GM18519 (cell line): ENCODE results near the gene SUSD6.

Experiments
- ATAC-seq: cut with Tn5 transposase; IDR thresholded peaks from one replicate; pipeline ENCODE4 v1.9.1; 2021; ENCODE audit warnings: mild to moderate bottlenecking, moderate library complexity; ENCODE audit not compliant: unreplicated experiment, low FRiP score

Gene SUSD6

DNA sequence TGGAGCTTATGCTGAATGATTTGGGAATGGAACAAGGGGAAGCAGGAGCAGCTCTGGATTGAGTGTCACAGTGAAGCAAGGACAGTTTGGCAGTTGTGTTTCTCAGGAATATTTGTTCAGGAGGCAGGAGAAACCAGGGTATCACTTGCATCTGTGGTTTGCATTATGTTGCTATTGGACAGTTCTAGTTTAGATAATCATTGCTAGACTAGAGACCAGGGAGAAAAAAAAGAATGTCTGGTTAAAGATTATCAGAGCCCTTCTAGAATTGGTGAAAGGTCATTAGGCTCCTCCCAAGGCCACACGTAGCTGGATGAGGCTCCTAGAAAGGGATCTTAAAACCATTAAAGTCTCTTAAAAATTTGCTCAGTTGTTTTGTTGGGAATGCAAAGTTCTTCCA, 138.6 kb downstream of the SUSD6 start:
- ATAC-seq = no peak

DNA sequence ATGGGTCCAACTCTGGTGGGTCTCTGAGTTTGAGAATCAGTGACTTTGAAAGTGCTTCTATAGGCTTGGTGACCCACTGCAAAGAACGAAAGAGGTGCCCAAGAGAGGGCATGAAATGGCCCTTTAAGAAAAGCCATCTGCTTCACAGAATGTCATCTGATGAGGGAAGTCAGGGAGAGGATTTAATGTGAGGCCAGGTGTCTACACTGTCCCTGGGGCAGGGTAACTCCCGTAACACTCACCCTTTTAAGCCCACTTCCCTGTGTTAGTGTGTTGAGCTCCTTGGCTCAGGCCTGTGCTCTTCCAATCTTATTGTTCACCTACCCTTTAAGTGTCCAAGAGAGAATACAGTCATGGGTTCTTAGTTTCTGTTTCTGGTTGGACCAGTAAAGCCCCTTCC, 139.1 kb downstream of the SUSD6 start:
- ATAC-seq = no peak

DNA sequence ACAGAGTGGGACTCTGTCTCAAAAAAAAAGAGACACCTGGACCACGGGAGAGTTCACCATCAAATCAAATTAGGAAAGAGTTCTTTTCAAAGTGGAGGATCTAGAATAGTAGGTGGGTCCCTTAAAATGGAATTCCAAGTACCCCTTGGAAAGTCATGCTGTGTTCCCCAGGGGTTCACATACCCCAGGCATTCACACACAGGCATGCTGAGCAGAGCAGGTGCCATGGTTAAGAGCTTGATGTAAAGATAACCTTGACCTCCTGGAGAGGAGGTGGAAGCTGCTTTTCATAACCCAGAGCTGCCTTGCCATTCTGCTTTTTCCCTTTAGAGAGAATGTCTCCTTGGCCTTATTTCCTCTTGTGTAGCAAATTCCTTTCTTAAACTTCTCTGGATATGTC, 141.4 kb downstream of the SUSD6 start:
- no peak for ATAC-seq

DNA sequence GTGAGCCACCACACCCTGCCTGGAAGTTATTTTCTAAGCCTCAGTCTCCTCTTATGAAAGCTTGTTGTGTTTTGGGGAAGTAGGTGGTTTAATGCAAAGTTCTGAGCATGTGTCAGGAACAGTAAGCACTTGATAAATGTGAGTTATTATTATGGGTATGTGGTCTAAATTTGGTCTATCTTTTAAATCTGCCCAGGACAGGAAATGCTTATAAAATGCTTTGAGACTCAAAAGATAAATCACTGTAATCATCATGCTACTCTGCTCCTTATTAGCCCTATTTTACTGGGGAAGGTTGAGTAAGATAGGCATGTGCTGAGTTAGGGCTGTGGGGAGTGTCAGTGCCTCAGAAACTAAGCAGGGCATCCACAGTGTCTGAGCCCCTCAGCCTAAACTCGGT, 142.5 kb downstream of the SUSD6 start:
- ATAC-seq = no peak

DNA sequence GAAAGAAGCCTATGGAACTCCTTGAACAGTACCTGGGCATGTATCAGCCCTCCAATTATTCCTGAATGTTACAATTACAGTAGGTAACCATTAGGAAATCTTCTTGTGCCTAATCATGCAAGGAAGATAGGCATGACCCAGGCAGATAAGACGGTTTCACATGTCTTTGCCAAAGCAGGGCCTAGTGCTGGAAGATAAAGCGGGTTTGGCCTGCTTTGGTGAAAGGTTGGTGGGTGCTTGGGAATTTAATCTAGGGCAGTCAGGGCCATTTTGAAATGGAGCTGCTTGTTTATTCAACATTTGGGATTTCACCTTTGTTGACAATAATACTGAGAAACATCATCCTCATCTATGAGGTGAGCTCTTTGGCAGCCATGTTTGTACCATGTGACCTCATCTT, 143.1 kb downstream of the SUSD6 start:
- ATAC-seq = no peak

DNA sequence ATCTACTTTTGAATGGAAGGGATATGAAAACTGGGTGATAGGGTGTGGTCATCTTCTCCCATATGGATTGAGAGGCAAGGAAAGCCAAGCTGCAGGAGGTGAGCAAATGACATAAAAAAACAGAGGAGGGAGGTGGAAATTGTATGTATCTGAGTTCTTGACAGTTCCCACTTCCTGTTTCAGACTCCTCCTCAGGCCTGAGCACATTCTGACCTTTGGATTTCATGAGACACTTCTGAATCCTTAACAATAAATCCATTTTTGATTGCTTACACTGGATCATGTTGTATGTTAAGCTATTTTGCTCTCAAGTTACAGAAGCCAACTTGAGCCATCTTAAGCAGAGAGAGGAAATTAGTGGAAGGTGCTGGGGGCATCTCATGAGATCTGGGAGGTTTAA, 143.9 kb downstream of the SUSD6 start:
- no peak for ATAC-seq

DNA sequence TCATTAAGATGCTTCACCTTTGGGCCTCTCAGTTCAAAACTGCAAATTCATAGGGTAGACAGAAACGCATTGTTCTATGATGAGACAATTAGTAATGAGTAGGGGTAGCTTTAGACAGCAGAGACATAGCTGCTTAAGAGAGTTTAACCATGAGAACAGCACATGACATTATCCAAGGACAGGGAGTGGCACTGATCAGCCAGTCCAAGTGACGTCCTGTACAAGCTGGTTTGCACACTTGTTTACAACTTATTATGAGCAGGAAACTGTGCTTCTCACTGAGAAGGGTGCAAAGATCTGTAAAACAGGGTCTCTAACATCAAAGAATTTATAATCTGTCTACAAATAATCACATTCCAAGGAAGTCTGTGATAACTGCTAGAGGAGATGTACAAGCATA, 144.4 kb downstream of the SUSD6 start:
- no peak for ATAC-seq

DNA sequence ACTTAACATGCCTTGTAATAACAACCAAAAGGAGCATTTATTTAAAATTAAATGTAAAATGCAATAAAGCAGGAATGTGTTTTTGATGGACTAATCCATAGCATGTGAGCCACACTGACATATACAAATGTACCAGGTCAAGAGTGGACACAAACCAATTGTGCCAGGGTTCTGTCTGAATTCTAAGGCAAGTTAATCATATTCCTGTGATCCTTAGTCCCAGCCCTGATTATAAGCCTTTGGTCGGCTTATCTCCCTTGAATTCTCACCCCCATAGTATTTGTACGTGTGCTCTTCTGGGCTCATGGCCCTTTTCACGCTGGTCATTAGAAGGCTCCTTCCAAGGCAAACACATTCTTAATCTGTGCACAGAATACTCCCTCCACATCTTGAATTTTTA, 144.9 kb downstream of the SUSD6 start:
- ATAC-seq = no peak

DNA sequence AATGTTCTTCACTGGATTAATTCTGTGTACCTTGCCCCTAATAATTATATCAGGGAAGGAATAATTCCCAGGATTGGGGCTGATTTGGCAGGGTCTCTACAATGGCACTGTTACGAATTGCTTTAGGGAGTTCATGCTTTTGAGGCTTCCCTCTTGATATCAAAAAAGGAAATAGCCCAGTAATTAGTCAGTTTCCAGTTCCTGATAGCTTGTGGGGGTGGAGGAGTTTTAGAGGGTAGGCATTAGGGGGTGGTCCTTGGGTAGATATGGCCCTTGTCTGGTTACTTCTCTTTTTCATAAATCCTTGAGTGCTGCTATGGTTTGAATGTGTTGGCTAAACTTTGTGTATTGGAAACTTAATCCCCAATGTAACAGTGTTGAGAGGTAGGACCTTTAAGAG, 149.4 kb downstream of the SUSD6 start:
- ATAC-seq = no peak

DNA sequence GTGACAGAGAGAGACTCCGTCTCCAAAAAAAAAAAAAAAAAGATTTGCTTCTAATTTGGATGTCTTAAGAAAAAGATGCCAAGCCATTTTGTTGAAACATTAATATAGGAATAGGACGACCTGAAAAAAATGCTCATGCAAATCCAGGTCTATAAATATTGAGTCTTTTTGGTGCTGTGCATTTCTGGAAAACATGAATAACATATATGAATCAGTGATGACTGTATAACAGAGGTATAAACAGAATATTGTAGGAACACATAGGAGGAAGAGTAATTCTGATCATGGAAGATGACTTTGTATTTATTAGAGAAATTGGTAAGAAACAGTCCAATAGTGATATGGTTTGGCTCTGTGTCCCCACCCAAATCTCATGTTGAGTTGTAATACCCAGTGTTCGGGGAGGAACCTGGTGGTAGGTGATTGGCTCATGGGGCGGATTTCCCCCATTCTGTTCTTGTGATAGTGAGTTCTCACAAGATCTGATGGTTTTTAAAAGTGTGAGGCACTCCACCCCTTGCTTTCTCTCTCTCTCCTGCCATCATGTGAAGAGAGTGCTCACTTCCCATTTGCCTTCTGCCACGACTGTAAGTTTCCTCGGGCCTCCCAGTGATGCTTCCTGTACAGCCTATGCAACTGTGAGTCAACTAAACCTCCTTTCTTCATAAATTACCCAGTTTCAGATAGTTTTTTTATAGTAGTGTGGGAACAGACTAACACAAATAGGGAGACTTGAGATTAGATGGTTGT, 152.5 kb downstream of the SUSD6 start:
- no peak for ATAC-seq
